Thoracic aorta (tissue), 2 donors: ENCODE measurements around the gene ARHGAP19. TPM values are rescaled to one million over a fixed set of nuclear protein-coding genes. Genes with fewer than 3 reads are reported as not detected.

Experiments used
- ATAC-seq: fragments of 150-250 bp; one replicate; pipeline ENCODE4 v1.8.0; 2017; ENCODE audit warnings: low read depth; ENCODE audit not compliant: insufficient number of reproducible peaks, low FRiP score
- DNase-seq: peaks from one replicate; pipeline ENCODE4 v3.0.0-alpha.2; 2020; ENCODE audit warnings: low spot score
- H3K27ac ChIP-seq, 2 donors: fragments of 200-600 bp; sonication (generic); 1 replicate in 1 of 2; 2 replicates in 1 of 2; pipeline ENCODE4 v1.5.1; 2016; ENCODE audit warnings: mild to moderate bottlenecking in 2 of 2, moderate library complexity in 2 of 2
- H3K27me3 ChIP-seq: fragments of 200-600 bp; sonication (generic); replicated peaks from 2 replicates; pipeline ENCODE4 v1.6.0; 2016; ENCODE audit warnings: mild to moderate bottlenecking; ENCODE audit not compliant: insufficient read depth
- H3K36me3 ChIP-seq: fragments of 200-600 bp; sonication (generic); one replicate; pipeline ENCODE4 v1.5.1; 2016
- H3K4me1 ChIP-seq, 2 donors: fragments of 200-600 bp; sonication (generic); 1 replicate in 1 of 2; 2 replicates in 1 of 2; pipeline versions ENCODE4 v1.5.1 to v1.6.0; 2016; ENCODE audit warnings: low read depth in 2 of 2, mild to moderate bottlenecking in 1 of 2; ENCODE audit not compliant: control insufficient read depth in 1 of 2
- H3K4me3 ChIP-seq: fragments of 200-600 bp; sonication (generic); 2 replicates; pipeline ENCODE4 v1.5.1; 2016; ENCODE audit warnings: mild to moderate bottlenecking
- H3K9me3 ChIP-seq: fragments of 200-600 bp; sonication (generic); 2 replicates; pipeline ENCODE4 v1.5.1; 2016
- CTCF ChIP-seq: fragments of 200-600 bp; sonication (generic); IDR thresholded peaks from one replicate; pipeline ENCODE4 v1.5.1; 2019; ENCODE audit warnings: antibody characterized with exemption
- total RNA-seq, 2 donors: library from RNA; depleted of rRNA; stranded (reverse); fragments of >200 nt; gene quantifications; one replicate each; pipeline versions ENCODE4 v1.1.0 to v1.2.3, GENCODE V29; 2016

Gene ARHGAP19
- total RNA-seq, 2 donors from 2014 or later = 3.5 to 27.1 TPM

DNA sequence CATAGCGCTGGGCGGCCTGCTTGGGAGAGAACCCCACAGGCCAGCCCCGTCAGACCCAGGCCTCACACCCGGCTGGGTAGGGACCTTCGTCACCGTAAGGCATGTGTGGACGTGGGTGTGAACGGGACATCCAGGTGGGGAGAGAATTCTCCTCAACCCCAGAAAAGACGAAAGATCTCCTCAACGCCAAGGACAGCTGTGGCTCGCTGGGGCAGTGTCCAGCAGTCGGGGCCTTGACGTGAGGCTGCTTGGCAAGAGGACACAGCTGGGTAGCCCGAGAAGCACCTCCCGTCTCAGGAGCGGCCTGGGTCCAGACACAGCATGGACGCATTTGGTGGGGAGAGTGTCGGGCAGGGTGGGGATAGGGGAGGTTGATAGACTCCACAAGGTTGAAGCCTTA, 105.5 kb downstream of the ARHGAP19 start:
- ATAC-seq (no peak), DNase-seq (no peak)
- H3K4me3 ChIP-seq = no peak overlapping the region
- H3K27me3 ChIP-seq = no peaks in the 10 kb centered on the region
- H3K36me3 ChIP-seq = no peaks in the 10 kb centered on the region
- TF ChIP-seq CTCF = no peak
- H3K9me3 ChIP-seq = no peaks in the 10 kb centered on the region
- H3K4me1 ChIP-seq = peaks cover 0 to 7% of the 10 kb centered on the region in 2 donors
- no peak overlapping the region for H3K27ac ChIP-seq

GRCh38 chr10:97185326-97186058, 106.9 kb downstream of the ARHGAP19 start, which contains the start of gene SLIT1:
SLIT1 (minus strand) TSS chr10:97185959; CDS start chr10:97185674, 285 bp downstream.
- Histone ChIP-seq H3K36me3 (no peaks in the 10 kb centered on the region), H3K4me3 (peak within 1 kb of the TSS; percentile 31), H3K27me3 (no peaks in the 10 kb centered on the region), H3K4me1 (peaks cover 0 to 7% of the 10 kb centered on the region in 2 donors), H3K9me3 (no peaks in the 10 kb centered on the region), H3K27ac (no peak within 1 kb of the TSS)
- no peak for ATAC-seq
- DNase-seq = no peak
- no peak for TF ChIP-seq CTCF

DNA sequence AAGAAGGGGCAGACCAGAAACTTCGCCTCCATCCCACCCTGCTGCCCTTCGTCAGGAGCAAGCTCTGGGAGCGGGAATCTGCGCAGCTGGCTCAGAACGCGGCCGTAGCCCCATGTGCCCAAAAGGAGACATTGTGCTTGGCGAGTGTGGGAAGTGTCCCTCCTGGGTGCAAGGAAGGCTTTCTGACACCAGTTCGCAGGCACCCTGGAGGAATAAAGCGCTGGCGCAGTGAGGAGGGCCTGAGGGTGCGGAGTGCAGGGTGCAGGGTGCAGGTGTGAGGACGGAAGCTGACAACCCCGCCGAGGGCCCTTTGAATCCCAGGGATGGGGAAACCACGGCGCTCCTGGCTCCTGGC, 107.5 kb downstream of the ARHGAP19 start:
- Histone ChIP-seq H3K9me3 (no peaks in the 10 kb centered on the region), H3K27ac (no peak overlapping the region), H3K27me3 (no peaks in the 10 kb centered on the region), H3K4me3 (no peak overlapping the region), H3K36me3 (no peaks in the 10 kb centered on the region), H3K4me1 (peaks cover 0 to 8% of the 10 kb centered on the region in 2 donors)
- DNase-seq = no peak
- no peak for ATAC-seq
- no peak for TF ChIP-seq CTCF

- DNase-seq (no peak), ATAC-seq (no peak)
- TF ChIP-seq CTCF = no peak
- no peaks in the 10 kb centered on the region for H3K36me3 ChIP-seq
- H3K4me1 ChIP-seq = peaks cover 0 to 13% of the 10 kb centered on the region in 2 donors
- no peak overlapping the region for H3K4me3 ChIP-seq
- no peak overlapping the region for H3K27ac ChIP-seq
- H3K27me3 ChIP-seq = peaks cover 5% of the 10 kb centered on the region
- no peaks in the 10 kb centered on the region for H3K9me3 ChIP-seq
These were observed 109.1 kb downstream of the ARHGAP19 start for GRCh38 chr10:97183314-97183713.

DNA sequence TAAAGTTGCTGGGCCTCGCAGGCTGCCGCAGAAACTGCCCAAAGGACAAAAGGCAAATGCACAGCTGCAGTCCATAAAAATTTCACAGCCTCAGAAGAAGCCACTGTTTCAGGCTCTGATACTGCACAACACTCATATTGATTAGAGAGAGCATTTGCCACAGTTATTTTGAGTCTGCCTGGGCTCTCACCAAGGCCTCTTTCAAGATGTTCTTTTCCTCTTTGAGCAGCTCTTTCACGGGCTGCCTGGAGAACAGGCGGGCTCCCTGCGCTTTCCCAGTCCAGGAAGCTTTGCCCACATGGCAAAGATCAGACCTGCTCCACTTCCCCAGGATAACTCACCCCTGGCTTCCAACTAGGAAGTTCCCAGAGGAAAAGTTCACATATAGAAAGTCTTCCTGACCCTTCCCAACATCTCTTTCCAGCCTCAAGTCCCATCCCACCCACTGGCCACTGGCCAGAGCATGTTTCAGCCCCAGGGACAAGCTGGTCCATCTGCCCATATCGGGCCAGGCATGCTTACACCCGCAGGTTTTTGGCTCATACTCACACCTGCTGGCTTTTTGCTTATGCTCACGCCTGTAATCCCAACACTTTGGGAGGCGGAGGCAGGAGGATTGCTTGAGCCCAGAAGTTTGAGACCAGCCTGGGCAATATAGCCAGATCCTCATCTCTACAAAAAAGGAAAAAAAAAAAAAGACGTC, 110.0 kb downstream of the ARHGAP19 start:
- ATAC-seq = no peak
- Histone ChIP-seq H3K27ac (no peak overlapping the region), H3K4me1 (peaks cover 0 to 13% of the 10 kb centered on the region in 2 donors), H3K4me3 (no peak overlapping the region), H3K36me3 (no peaks in the 10 kb centered on the region), H3K27me3 (peaks cover 10% of the 10 kb centered on the region), H3K9me3 (no peaks in the 10 kb centered on the region)
- TF ChIP-seq CTCF = no peak
- DNase-seq = no peak
